Activated T-cell treated with anti-CD3 and anti-CD28 coated beads, Interleukin-2, amount 50 U/mL, for 4 hours (primary cell): ENCODE results near the gene CCDC89. TPM values are rescaled to one million over a fixed set of nuclear protein-coding genes. Genes with fewer than 3 reads are reported as not detected.

Source experiments
- ATAC-seq, 2 donors: fragments of 200-7000 bp; cut with Tn5 transposase; one replicate each; pipeline ENCODE4 v1.10.0; 2021
- DNase-seq: peaks from one replicate; pipeline ENCODE4 v3.0.0-alpha.2; 2020
- H3K27me3 Mint-ChIP-seq: one replicate; pipeline ENCODE4 v1.8.0; 2021; ENCODE audit warnings: low read depth, mixed read lengths
- H3K36me3 Mint-ChIP-seq: one replicate; pipeline ENCODE4 v1.8.0; 2022; ENCODE audit warnings: mixed read lengths; ENCODE audit not compliant: insufficient read depth
- H3K4me1 Mint-ChIP-seq: one replicate; pipeline ENCODE4 v1.8.0; 2021; ENCODE audit warnings: low read depth, mixed read lengths
- H3K4me3 Mint-ChIP-seq: one replicate; pipeline ENCODE4 v1.8.0; 2021; ENCODE audit warnings: mild to moderate bottlenecking, moderate library complexity, mixed read lengths
- H3K9me3 Mint-ChIP-seq: one replicate; pipeline ENCODE4 v1.8.0; 2021; ENCODE audit warnings: mixed read lengths
- total RNA-seq, 3 donors: library from RNA; stranded (reverse); gene quantifications; one replicate each; pipeline ENCODE4 v1.2.1, GENCODE V29; 2021

Gene CCDC89
- total RNA-seq, 3 donors from 2014 or later, result not detected

DNA sequence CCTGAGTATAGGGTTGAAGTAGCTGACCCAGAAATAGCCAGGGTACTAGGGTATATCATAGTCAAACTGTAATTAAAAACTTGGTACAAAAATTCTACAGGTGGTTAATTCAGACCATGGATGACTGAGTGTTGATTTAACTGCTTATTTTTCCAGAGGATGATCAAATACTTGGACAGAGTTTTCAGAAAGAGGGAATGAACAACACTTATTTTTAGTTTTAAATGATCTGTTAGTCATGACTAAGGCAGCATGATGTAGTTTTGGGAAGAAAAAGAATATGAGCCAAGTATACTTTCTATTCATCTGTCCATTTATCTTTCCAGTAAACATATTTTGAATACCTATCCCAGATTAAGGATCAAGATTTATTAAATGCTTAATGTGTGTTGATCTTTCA lies 19.8 kb upstream of the CCDC89 start:
- Mint-ChIP-seq H3K36me3 (peaks cover 20% of the 10 kb centered on the region), H3K9me3 (no peaks in the 10 kb centered on the region), H3K4me3 (no peak overlapping the region), H3K4me1 (peaks cover 3% of the 10 kb centered on the region), H3K27me3 (no peaks in the 10 kb centered on the region)
- ATAC-seq (no peak), DNase-seq (no peak)

DNA sequence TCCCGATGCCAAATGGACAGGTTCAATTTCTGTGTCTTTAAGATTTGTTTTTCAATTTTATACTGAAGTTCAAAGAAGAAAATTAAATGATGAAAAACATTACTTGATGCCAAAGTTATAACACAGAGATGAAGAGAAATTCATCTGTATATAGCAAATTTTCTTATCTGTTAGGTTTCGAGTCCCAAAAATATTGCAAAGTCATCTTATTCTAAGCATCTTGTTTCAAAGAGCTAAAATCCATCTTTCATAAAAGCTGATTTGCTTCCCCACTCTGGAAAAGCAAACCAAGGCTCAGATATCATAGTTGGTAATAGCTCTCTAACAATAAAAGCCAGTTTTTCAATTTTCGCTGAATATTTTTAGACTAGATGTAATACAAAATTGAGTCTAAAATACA lies 19.0 kb upstream of the CCDC89 start:
- Mint-ChIP-seq H3K4me1 (peaks cover 11% of the 10 kb centered on the region), H3K4me3 (no peak overlapping the region), H3K36me3 (peaks cover 20% of the 10 kb centered on the region), H3K27me3 (no peaks in the 10 kb centered on the region), H3K9me3 (no peaks in the 10 kb centered on the region)
- DNase-seq (no peak), ATAC-seq (no peak)

DNA sequence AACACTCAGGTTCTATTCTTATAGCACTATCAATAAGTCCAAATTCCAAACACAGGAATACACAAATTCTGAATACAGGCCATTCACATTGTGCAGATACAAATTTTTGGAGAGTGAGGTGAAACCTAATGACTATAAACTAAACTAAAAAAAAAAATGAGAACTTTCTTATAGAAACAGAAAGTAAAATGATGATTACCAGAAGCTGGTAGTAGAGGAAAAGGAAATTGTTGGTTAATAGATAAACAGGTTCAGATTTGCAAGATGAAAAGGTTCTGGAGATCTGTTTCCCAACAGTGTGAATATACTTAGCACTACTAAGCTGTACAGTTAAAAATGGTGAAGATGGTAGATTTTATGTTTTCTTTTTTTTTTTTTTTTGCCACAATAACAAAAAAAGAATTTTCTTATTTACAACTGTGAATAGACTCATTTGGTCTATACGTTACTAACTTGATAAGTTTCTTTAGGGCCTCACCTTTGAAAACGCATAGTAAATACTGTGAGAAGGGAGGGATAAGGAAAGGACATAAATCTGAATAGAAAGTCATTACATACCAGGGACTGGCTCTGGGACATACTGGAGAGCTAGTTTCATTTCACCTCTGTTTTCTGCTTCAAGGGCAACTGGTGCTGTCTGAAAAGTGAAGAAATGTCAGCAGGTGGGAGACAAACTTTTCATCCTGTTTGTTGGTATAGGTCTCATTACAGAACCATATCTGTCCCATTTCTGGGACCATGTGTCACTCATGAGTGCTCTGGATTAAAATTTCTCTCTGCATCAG lies 14.2 kb upstream of the CCDC89 start:
- DNase-seq (no peak), ATAC-seq (peak; percentile 53 to 59)
- peak overlapping the region; percentile 42 for H3K4me3 Mint-ChIP-seq
- no peaks in the 10 kb centered on the region for H3K9me3 Mint-ChIP-seq
- H3K27me3 Mint-ChIP-seq, result no peaks in the 10 kb centered on the region
- peaks cover 35% of the 10 kb centered on the region for H3K4me1 Mint-ChIP-seq
- H3K36me3 Mint-ChIP-seq, result peaks cover 14% of the 10 kb centered on the region

DNA sequence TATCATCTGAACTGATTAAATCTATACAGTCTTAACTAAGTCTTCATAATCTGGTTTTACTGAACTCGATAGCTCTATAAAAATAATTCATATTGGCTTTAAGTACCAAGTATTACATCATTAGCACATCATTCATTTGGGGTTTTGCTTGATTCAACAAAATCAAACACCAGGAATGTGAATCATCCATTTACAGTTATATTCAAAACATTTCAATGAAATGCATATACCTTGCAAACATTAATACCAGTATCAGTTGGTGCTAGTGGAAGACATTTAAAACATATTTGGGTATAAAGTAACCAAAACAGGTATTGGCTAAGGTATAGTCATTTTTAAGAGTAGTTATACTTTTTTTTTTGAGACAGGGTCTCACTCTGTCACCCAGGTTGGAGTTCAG lies 12.2 kb upstream of the CCDC89 start:
- Mint-ChIP-seq H3K4me3 (no peak overlapping the region), H3K4me1 (peaks cover 35% of the 10 kb centered on the region), H3K9me3 (no peaks in the 10 kb centered on the region), H3K36me3 (peaks cover 6% of the 10 kb centered on the region), H3K27me3 (no peaks in the 10 kb centered on the region)
- peak in 1 of 2 donors; percentile 35 for ATAC-seq
- DNase-seq, result no peak

DNA sequence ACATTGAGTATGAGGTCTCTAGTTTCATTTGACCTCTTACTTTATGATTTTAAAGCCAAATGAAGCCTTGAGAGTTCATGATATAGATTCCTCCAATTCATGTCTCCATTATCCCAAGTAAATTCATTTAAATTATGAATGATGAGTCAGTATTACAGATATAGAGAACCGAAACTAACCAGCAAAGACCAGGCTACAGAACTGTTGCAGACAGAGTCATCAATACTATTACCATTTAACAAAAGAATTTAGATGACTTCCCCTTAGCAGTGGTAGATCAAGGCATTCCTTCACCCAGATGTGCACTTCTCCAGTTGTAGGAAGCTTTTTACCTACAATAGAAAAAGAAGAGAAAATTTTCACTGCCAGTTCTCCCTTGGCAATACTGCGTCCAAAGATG lies 11.8 kb upstream of the CCDC89 start:
- peak; percentile 40 to 46 for ATAC-seq
- H3K4me1 Mint-ChIP-seq, result peaks cover 35% of the 10 kb centered on the region

DNA sequence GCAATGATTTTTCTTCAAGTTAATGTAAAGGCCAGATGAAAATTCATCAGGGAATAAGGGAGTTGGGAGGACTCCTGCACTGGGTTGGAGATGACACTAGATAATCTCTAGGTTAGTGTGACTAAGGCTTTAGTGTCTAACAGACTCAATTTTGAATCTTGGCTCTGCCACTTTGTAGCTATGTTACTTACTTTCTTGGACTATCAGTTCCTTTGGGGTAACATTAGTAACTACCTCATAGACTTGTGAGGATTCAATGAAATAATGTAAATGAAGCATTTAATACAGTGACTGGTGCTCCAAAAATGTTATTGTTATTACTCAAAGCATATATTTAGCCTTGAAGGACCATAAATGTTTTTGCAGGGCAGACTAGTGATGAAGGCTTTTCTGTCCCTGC lies 9.6 kb upstream of the CCDC89 start:
- no peaks in the 10 kb centered on the region for H3K27me3 Mint-ChIP-seq
- H3K4me1 Mint-ChIP-seq, result peaks cover 30% of the 10 kb centered on the region
- no peaks in the 10 kb centered on the region for H3K9me3 Mint-ChIP-seq
- ATAC-seq (no peak), DNase-seq (no peak)
- no peak overlapping the region for H3K4me3 Mint-ChIP-seq
- H3K36me3 Mint-ChIP-seq, result peaks cover 3% of the 10 kb centered on the region

More for the DNA sequence above, 11.8 kb upstream of the CCDC89 start:
- Mint-ChIP-seq H3K9me3 (no peaks in the 10 kb centered on the region), H3K27me3 (no peaks in the 10 kb centered on the region), H3K4me3 (no peak overlapping the region), H3K36me3 (peaks cover 3% of the 10 kb centered on the region)
- DNase-seq, result no peak

DNA sequence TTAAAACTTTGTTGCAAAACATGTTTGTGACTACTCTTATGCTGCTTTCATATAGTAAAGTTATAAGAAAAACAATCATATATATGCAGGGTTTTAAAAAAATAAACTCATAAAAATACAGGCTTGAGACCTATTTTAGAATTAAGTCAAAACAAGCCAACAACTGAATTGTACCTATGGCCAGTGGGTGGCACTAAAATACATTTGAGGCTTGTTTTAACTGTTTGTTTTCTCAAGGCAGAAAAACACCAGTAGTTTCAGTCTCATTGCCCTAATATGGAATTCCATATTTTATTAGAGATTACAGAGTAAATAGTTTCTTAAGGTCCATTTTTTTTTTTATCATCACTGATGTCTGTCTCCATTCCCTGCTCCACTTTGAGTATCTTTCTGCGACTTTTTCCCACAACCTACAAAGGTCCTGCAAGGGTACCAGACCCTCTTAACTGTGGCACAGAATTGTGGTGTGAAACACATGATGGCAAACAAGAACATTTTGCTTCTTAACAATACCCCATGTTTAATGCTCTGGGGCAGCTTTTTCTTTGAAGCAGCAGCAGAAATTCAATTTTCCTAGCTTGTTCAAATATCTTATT lies 8.5 kb upstream of the CCDC89 start:
- H3K9me3 Mint-ChIP-seq, result no peaks in the 10 kb centered on the region
- peaks cover 19% of the 10 kb centered on the region for H3K4me1 Mint-ChIP-seq
- H3K4me3 Mint-ChIP-seq, result no peak overlapping the region
- H3K36me3 Mint-ChIP-seq, result peaks cover 4% of the 10 kb centered on the region
- DNase-seq (no peak), ATAC-seq (no peak)
- H3K27me3 Mint-ChIP-seq, result no peaks in the 10 kb centered on the region

DNA sequence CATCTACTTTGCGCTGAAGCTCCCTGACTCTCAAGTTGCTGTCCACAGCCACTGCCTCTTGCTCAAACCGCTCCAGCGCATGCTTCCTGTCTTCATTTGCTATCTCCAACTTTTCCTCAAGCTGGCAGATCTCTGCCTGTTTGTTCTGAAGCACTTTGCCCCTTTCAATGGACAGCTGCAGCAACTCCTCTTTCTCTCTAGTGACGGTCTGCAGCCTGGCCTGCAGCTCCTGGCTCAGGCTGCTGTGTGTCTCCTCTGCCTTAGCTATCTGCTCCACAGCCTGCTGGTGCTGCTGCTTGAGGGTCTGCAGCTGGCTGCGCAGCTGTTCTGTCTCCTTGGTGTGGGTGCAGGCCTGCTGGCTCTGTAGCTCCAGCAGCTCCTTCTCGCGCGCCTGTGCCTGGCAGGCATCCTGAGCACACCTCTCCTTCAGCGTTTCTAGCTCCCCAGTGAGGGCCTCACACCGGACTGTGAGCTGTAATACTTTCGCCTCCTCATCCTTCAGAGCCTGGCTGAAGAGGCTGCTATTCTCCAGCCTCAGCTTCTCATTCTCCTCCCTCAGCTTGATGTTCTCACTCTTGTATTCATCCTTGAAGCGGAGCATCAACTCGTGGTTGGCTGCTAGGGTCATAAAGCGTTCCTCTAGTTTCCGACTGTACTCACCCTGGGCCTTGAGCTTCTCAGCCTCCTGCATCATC lies 723 bp downstream of the CCDC89 start:
- peaks cover 1% of the 10 kb centered on the region for H3K36me3 Mint-ChIP-seq
- H3K27me3 Mint-ChIP-seq, result peaks cover 10% of the 10 kb centered on the region
- H3K4me3 Mint-ChIP-seq, result no peak overlapping the region
- H3K9me3 Mint-ChIP-seq, result no peaks in the 10 kb centered on the region
- no peak for ATAC-seq
- peaks cover 13% of the 10 kb centered on the region for H3K4me1 Mint-ChIP-seq
- no peak for DNase-seq

DNA sequence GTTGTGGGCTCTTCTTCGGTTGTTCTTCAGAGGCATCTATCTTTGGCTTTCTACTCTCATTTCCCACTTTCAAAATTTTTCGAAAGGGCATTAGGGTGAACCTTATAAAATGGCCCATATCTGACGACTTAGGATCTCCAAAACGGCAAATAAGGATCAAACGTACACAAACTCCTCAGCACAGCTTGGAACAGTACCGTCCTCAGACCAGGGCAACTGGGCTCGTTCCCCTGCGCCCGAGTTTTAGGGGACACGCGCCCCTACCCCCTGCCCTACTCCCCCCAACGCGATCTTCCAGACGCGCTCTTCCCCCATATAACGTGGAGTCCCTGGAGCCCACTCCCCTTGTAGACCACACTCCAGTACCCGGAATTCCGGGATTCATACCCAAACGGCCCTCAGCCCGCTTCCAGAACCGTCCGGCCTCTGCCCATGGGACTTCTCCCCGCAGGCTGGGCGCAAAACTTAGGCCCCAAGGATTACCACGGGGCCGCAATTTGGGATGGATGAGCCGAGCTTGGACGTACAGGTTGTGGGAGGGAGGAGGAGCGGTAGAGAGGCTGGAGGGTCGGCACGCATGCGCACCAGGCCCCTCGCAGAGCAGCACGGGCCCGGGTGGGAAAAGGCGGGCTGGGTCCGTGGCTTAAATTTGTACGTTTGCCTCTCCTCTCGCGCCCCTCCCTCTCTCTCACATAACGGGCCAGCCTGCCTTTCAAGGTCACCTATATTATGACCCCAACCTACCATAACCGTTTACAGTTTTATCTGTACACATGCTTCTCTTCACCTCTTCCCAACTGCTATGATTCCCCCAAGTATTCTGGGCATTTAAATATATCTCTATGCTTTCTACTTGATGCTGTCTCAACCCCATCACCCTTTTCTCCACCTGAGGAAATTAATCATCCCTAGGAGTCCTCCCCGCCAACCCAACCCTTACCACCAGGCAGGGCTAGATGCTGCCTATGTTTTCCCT lies 3.4 kb downstream of the CCDC89 start:
- ATAC-seq (peak; percentile 92 to 95), DNase-seq (peak; percentile 63)
- Mint-ChIP-seq H3K4me3 (peak overlapping the region; percentile 82), H3K36me3 (no peaks in the 10 kb centered on the region), H3K9me3 (no peaks in the 10 kb centered on the region), H3K27me3 (peaks cover 11% of the 10 kb centered on the region), H3K4me1 (peaks cover 13% of the 10 kb centered on the region)

DNA sequence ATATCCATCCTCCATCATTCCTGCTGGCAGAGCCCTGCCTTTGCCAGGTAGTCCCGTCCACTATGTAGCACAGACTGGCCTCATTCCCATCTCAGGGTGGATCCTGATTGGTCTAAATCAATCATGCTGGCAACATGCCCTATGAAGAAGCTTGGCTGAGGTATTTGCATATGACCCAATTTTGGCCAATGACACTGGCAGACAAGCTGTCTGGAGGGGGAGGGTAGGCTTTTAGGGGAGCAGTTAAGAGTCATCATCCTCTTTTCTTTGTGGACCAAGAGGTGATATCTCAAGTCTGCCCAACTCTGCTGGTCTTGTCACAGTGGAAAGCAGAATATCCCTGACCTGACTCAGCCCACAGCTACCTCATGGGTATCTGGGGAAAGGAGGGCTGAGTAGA lies 5.1 kb downstream of the CCDC89 start:
- H3K27me3 Mint-ChIP-seq, result peaks cover 11% of the 10 kb centered on the region
- DNase-seq (no peak), ATAC-seq (peak in 1 of 2 donors; percentile 33)
- peaks cover 13% of the 10 kb centered on the region for H3K4me1 Mint-ChIP-seq
- H3K9me3 Mint-ChIP-seq, result no peaks in the 10 kb centered on the region
- no peak overlapping the region for H3K4me3 Mint-ChIP-seq
- no peaks in the 10 kb centered on the region for H3K36me3 Mint-ChIP-seq

DNA sequence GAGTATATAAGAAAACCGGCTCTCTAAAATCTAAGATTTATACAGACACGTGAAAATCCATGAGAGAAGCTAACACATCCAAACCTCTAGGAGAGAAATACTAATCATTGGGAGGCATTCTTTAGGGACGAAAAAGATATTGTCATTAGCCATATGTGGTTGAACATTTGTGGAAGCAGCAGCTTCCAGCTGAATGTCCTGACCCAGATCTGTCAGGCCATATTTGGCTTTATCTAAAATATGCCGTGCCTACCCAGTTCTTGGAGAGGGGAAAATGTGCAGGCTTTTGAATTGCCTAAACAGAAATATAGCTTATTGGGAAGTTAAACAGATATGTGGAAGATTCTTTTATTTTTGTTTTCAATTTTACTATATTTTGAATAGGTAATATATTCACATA lies 6.4 kb downstream of the CCDC89 start:
- ATAC-seq (no peak), DNase-seq (no peak)
- Mint-ChIP-seq H3K4me3 (no peak overlapping the region), H3K27me3 (peaks cover 11% of the 10 kb centered on the region), H3K36me3 (no peaks in the 10 kb centered on the region), H3K4me1 (peaks cover 13% of the 10 kb centered on the region), H3K9me3 (no peaks in the 10 kb centered on the region)

DNA sequence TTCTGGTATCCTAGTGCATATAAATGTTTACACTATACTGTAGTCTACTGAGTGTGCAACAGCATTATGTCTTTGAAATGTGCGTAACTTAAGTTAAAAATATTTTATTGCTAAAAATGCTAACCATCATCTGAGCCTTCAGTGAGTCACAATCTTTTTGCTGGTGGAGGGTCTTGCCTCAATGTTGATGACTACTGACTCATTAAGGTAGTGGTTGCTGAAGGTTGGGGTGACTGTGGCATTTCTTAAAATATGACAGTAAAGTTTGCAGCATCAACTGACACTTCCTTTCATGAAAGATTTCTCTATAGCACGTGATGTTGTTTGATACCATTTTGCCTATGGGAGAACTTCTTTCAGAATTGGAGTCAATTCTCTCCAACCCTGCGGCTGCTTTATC lies 12.6 kb downstream of the CCDC89 start:
- Mint-ChIP-seq H3K9me3 (no peaks in the 10 kb centered on the region), H3K4me3 (no peak overlapping the region), H3K27me3 (peaks cover 2% of the 10 kb centered on the region), H3K36me3 (no peaks in the 10 kb centered on the region), H3K4me1 (no peaks in the 10 kb centered on the region)
- no peak for DNase-seq
- peak in 1 of 2 donors; percentile 80 for ATAC-seq

DNA sequence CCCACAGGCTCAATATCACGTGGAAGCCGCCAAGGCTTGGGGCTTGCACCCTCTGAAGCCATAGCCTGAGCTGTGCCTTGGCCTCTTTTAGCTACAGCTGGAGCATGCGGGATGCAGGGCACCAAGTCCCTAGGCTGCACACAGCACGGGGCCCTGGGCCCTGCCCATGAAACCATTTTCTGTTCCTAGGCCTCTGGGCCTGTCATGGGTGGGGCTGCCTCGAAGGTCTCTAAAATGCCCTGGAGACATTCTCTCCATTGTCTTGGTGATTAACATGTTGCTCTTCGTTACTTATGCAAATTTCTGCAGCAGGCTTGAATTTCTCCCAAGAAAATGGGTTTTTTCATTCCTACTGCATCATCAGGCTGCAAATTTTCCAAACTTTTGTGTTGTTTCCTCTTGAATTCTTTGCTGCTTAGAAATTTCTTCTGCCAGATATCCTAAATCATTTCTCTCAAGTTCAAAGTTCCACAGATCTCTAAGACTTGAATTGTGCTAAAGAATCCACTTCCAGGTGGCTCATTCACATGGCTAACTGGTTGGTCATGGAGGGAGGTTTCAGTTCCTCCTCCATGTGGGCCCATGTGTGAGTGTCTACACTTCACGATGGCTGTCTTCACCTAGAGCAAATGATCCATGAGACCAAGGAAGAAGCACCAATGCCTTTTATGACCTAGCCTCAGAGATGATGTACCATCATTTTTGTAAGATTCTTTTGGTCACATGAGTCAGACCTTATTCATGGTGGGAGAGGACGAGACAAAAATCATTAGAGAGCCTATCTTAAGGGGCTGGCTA lies 13.7 kb downstream of the CCDC89 start:
- H3K4me1 Mint-ChIP-seq, result no peaks in the 10 kb centered on the region
- peaks cover 2% of the 10 kb centered on the region for H3K27me3 Mint-ChIP-seq
- no peaks in the 10 kb centered on the region for H3K9me3 Mint-ChIP-seq
- no peak overlapping the region for H3K4me3 Mint-ChIP-seq
- H3K36me3 Mint-ChIP-seq, result no peaks in the 10 kb centered on the region
- DNase-seq (no peak), ATAC-seq (no peak)
